Measurements from ENCODE around the gene CNTN5.
"Not testable (repeated sequence)": the region's sequence is repeated elsewhere in the genome, so short reads cannot be mapped to it uniquely, and the experiment has no call there.

Gene CNTN5

GRCh38 chr11:100232006-100232405 lies 1211.3 kb downstream of the CNTN5 start:
- no peak for DNase-seq

- no peak for DNase-seq
Measured at GRCh38 chr11:100235085-100235484, 1214.3 kb downstream of the CNTN5 start.

GRCh38 chr11:100240025-100240539 lies 1219.3 kb downstream of the CNTN5 start:
- no peak for DNase-seq

GRCh38 chr11:100247704-100248103 lies 1227.0 kb downstream of the CNTN5 start:
- DNase-seq: no peak

GRCh38 chr11:100257238-100257803 lies 1236.6 kb downstream of the CNTN5 start:
- not testable (repeated sequence) for DNase-seq

GRCh38 chr11:100269516-100269915 lies 1248.8 kb downstream of the CNTN5 start:
- no peak for DNase-seq

GRCh38 chr11:100273066-100273815 lies 1252.5 kb downstream of the CNTN5 start:
- no peak for DNase-seq

GRCh38 chr11:100274466-100274865 lies 1253.7 kb downstream of the CNTN5 start:
- DNase-seq: not testable (repeated sequence)

GRCh38 chr11:100294748-100295147 lies 1274.0 kb downstream of the CNTN5 start:
- no peak for DNase-seq

GRCh38 chr11:100296051-100296679 lies 1275.4 kb downstream of the CNTN5 start:
- DNase-seq: no peak

GRCh38 chr11:100297516-100297915 lies 1276.8 kb downstream of the CNTN5 start:
- DNase-seq: no peak

- DNase-seq: no peak
Measured at GRCh38 chr11:100302824-100303223, 1282.1 kb downstream of the CNTN5 start.

GRCh38 chr11:100303897-100304296 lies 1283.1 kb downstream of the CNTN5 start:
- no peak for DNase-seq

GRCh38 chr11:100308202-100308601 lies 1287.5 kb downstream of the CNTN5 start:
- DNase-seq: no peak

GRCh38 chr11:100315946-100316345 lies 1295.2 kb downstream of the CNTN5 start:
- no peak for DNase-seq

- DNase-seq: no peak
Measured at GRCh38 chr11:100316952-100317351, 1296.2 kb downstream of the CNTN5 start.

GRCh38 chr11:100319691-100320090 lies 1298.9 kb downstream of the CNTN5 start:
- no peak for DNase-seq

GRCh38 chr11:100328626-100329340 lies 1308.0 kb downstream of the CNTN5 start:
- no peak for DNase-seq

- no peak for DNase-seq
Measured at GRCh38 chr11:100329352-100329751, 1308.6 kb downstream of the CNTN5 start.

- DNase-seq: no peak
Measured at GRCh38 chr11:100336873-100337272, 1316.1 kb downstream of the CNTN5 start.

GRCh38 chr11:100338144-100338840 lies 1317.5 kb downstream of the CNTN5 start:
- DNase-seq: no peak

GRCh38 chr11:100340466-100341319 lies 1319.9 kb downstream of the CNTN5 start:
- no peak for DNase-seq
